Suprapubic skin (tissue), 4 donors: ENCODE results near the gene TWSG1. TPM values are rescaled to one million over a fixed set of nuclear protein-coding genes. Genes with fewer than 3 reads are reported as not detected.

Source experiments
- DNase-seq, 2 donors: peaks; one replicate each; pipeline ENCODE4 v3.0.0-alpha.2; 2019; ENCODE audit warnings: low spot score in 2 of 2
- H3K27ac ChIP-seq: fragments of 200-600 bp; sonication (generic); one replicate; pipeline ENCODE4 v1.5.1; 2019
- H3K27me3 ChIP-seq: fragments of 200-600 bp; sonication (generic); one replicate; pipeline ENCODE4 v1.5.1; 2019
- H3K36me3 ChIP-seq: fragments of 200-600 bp; sonication (generic); one replicate; pipeline ENCODE4 v1.5.1; 2019
- H3K4me1 ChIP-seq: fragments of 200-600 bp; sonication (generic); one replicate; pipeline ENCODE4 v1.5.1; 2019
- H3K4me3 ChIP-seq: fragments of 200-600 bp; sonication (generic); one replicate; pipeline ENCODE4 v1.5.1; 2019; ENCODE audit warnings: mild to moderate bottlenecking
- H3K9me3 ChIP-seq: fragments of 200-600 bp; sonication (generic); one replicate; pipeline ENCODE4 v1.5.1; 2019
- EP300 ChIP-seq: sonication (generic); formaldehyde crosslinking; IDR thresholded peaks from one replicate; pipeline ENCODE4 v1.6.1; 2017; ENCODE audit warnings: antibody characterized with exemption
- POLR2A ChIP-seq, 2 donors: fragments of 450-650 bp; IDR thresholded peaks; one replicate each; pipeline ENCODE4 v1.6.1; 2017; ENCODE audit warnings: antibody characterized with exemption in 2 of 2, mild to moderate bottlenecking in 2 of 2, moderate library complexity in 2 of 2
- POLR2AphosphoS5 ChIP-seq, 3 donors: sonication (generic); formaldehyde crosslinking; IDR thresholded peaks; one replicate each; pipeline ENCODE4 v1.6.1; 2017; ENCODE audit warnings: antibody characterized with exemption in 3 of 3
- WGBS: methylation state at CpG from one replicate; pipeline ENCODE4 v1.1.5; 2018; 5-methylcytosine and 5-hydroxymethylcytosine counted together
- total RNA-seq, 4 donors: library from RNA; depleted of rRNA; stranded (reverse); fragments of >200 nt; gene quantifications; one replicate each; pipeline ENCODE4 v1.1.0, GENCODE V29; 2016
- TF ChIP-seq, protein P1 (sequence below), 2 donors: fragments of 200-600 bp in 1 of 2; fragments of 450-650 bp in 1 of 2; sonication (generic) in 1 of 2; IDR thresholded peaks; one replicate each; pipeline ENCODE4 v1.5.1; 2016 to 2019; ENCODE audit warnings: antibody characterized with exemption in 2 of 2, mild to moderate bottlenecking in 1 of 2, moderate library complexity in 1 of 2

TWSG1 gene
- total RNA-seq, 4 donors from 2014 or later, result 18.7 to 41.6 (median 26.1) TPM

DNA sequence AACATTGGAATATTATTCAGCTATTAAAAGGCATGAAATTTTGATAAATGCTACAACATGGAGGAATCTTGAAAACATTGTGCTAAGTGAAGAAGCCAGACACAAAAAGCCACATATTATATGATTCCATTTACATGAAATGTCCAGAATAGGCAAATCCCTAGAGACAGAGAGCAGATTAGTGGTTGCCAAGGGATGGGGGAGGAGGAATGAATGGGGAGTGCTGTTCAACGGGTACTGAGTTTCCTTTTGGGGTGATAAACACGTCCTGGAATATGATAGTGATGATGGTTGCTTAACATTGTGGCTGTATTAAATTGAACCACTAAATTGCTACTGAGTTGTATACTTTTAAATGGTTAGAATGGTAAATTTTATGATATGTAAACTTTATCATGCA lies 8.9 kb upstream of the TWSG1 start:
- H3K9me3 ChIP-seq, result no peaks in the 10 kb centered on the region
- no peaks in the 10 kb centered on the region for H3K4me1 ChIP-seq
- TF ChIP-seq POLR2AphosphoS5 (IDR thresholded peaks at IDR 0.05) (no peak), EP300 (no peak), POLR2A (IDR thresholded peaks at IDR 0.05) (no peak)
- TF ChIP-seq, protein P1, sequence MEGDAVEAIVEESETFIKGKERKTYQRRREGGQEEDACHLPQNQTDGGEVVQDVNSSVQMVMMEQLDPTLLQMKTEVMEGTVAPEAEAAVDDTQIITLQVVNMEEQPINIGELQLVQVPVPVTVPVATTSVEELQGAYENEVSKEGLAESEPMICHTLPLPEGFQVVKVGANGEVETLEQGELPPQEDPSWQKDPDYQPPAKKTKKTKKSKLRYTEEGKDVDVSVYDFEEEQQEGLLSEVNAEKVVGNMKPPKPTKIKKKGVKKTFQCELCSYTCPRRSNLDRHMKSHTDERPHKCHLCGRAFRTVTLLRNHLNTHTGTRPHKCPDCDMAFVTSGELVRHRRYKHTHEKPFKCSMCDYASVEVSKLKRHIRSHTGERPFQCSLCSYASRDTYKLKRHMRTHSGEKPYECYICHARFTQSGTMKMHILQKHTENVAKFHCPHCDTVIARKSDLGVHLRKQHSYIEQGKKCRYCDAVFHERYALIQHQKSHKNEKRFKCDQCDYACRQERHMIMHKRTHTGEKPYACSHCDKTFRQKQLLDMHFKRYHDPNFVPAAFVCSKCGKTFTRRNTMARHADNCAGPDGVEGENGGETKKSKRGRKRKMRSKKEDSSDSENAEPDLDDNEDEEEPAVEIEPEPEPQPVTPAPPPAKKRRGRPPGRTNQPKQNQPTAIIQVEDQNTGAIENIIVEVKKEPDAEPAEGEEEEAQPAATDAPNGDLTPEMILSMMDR (IDR thresholded peaks at IDR 0.05), result no peak
- DNase-seq, result no peak
- H3K4me3 ChIP-seq, result no peak overlapping the region
- H3K36me3 ChIP-seq, result no peaks in the 10 kb centered on the region
- no peak overlapping the region for H3K27ac ChIP-seq
- 85% methylated on average over 2 of the region's 2 CpGs for WGBS
- no peaks in the 10 kb centered on the region for H3K27me3 ChIP-seq

DNA sequence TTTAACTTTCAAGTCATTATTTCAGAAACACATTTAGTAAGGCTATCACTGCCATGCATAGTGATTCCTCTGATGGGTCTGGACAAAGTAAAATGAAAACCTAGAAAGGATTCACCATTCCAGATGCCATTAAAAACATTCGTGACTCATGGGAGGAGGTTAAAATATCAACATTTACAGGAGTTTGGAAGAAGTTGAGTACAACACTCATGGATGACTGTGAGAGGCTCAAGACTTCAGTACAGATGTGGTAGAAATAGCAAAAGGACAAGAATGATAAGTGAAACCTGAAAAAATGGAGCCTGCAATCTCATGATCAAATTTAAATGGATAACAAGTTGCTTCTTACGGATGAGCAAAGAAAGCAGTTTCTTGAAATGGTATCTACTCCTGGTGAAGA lies 5.8 kb upstream of the TWSG1 start:
- DNase-seq, result no peak
- Histone ChIP-seq H3K4me1 (peaks cover 3% of the 10 kb centered on the region), H3K9me3 (no peaks in the 10 kb centered on the region), H3K4me3 (no peak overlapping the region), H3K36me3 (no peaks in the 10 kb centered on the region), H3K27me3 (no peaks in the 10 kb centered on the region), H3K27ac (no peak overlapping the region)
- TF ChIP-seq, protein P1 (IDR thresholded peaks at IDR 0.05), result no peak
- TF ChIP-seq POLR2A (IDR thresholded peaks at IDR 0.05) (no peak), POLR2AphosphoS5 (IDR thresholded peaks at IDR 0.05) (no peak), EP300 (no peak)
- 93% methylated on average over 2 of the region's 2 CpGs for WGBS

GRCh38 chr18:9329471-9329870 lies 5.1 kb upstream of the TWSG1 start:
- no peak overlapping the region for H3K27ac ChIP-seq
- no peak overlapping the region for H3K4me3 ChIP-seq
- no peaks in the 10 kb centered on the region for H3K36me3 ChIP-seq
- H3K9me3 ChIP-seq, result no peaks in the 10 kb centered on the region
- H3K27me3 ChIP-seq, result no peaks in the 10 kb centered on the region
- peaks cover 6% of the 10 kb centered on the region for H3K4me1 ChIP-seq
- 89% methylated on average over 1 of the region's 1 CpG for WGBS
- TF ChIP-seq EP300, result no peak
- no peak for TF ChIP-seq POLR2AphosphoS5 (IDR thresholded peaks at IDR 0.05)
- TF ChIP-seq POLR2A (IDR thresholded peaks at IDR 0.05), result no peak
- TF ChIP-seq, protein P1 (IDR thresholded peaks at IDR 0.05), result no peak
- DNase-seq, result no peak

- Histone ChIP-seq H3K27me3 (no peaks in the 10 kb centered on the region), H3K27ac (no peak overlapping the region), H3K4me1 (peaks cover 8% of the 10 kb centered on the region), H3K9me3 (no peaks in the 10 kb centered on the region), H3K4me3 (no peak overlapping the region), H3K36me3 (no peaks in the 10 kb centered on the region)
- 86% methylated on average over 3 of the region's 3 CpGs for WGBS
- no peak for TF ChIP-seq POLR2AphosphoS5 (IDR thresholded peaks at IDR 0.05)
- TF ChIP-seq EP300, result no peak
- no peak for TF ChIP-seq POLR2A (IDR thresholded peaks at IDR 0.05)
- TF ChIP-seq, protein P1 (IDR thresholded peaks at IDR 0.05), result no peak
- DNase-seq, result no peak
Observed at GRCh38 chr18:9330419-9330818, 4.2 kb upstream of the TWSG1 start.

DNA sequence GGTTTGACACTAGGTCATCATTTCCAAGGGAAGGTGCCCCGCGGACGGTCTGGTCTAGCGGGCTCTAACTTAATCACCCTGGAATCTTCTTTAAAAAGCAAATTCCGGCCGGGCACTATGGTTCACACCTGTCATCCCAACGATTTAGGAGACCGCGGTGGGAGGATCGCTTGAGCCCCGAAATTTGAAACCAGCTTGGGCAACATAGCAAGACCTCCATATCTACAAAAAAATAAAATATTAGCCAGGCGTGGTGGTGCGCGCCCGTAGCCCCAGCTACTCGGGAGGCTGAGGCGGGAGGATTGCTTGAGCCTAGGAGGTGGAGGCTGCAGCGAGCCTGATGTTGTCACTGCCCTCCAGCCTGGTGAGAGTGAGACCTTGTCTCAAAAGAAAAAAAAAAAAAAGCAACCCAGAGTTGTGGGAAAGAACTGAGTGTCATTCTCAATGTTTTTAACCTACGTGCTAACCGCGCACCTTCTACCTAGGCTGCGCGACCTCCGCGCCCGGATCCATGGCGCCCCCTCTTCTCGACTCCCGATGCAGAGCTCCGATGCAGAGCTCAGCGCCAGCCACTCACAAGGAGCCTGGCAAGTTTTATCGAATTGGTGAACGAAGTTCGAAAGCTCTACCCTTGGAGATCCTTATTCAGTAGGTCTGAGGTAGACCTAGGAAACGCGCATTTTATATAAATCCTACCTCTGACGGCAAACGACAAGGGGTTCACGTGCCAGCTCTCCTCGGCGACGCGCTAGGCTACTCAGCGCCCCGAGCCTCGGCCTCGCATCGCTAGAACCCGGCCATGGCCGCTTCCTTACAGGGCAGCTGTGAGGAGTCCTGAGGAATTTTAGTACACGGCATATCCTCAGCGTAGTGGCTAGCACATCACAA lies 888 bp upstream of the TWSG1 start:
- 42% methylated on average over 47 of the region's 52 CpGs for WGBS
- TF ChIP-seq EP300 (no peak), POLR2AphosphoS5 (IDR thresholded peaks at IDR 0.05) (no peak)
- TF ChIP-seq, protein P1 (IDR thresholded peaks at IDR 0.05), result no peak
- H3K27me3 ChIP-seq, result no peaks in the 10 kb centered on the region
- H3K9me3 ChIP-seq, result no peaks in the 10 kb centered on the region
- H3K27ac ChIP-seq, result peak overlapping the region; percentile 52
- peak overlapping the region; percentile 71 for H3K4me3 ChIP-seq
- DNase-seq, result peak in 1 of 2 donors; percentile 63
- H3K4me1 ChIP-seq, result peaks cover 19% of the 10 kb centered on the region
- H3K36me3 ChIP-seq, result no peaks in the 10 kb centered on the region
